Fibroblast of skin of right quadriceps (primary cell): ENCODE measurements around the gene SLC66A2.
"Not testable (repeated sequence)": the region's sequence is repeated elsewhere in the genome, so short reads cannot be mapped to it uniquely, and the experiment has no call there.

Experiments
- DNase-seq: peaks from one replicate; pipeline ENCODE4 v3.0.0-alpha.2; 2013

Gene SLC66A2

GRCh38 chr18:79900610-79901570, 50.6 kb downstream of the SLC66A2 start:
- no peak for DNase-seq

- no peak for DNase-seq
These were observed 51.6 kb downstream of the SLC66A2 start for GRCh38 chr18:79899609-79900445.

- no peak for DNase-seq
These were observed 52.4 kb downstream of the SLC66A2 start for GRCh38 chr18:79898952-79899608.

GRCh38 chr18:79897940-79898625, 53.4 kb downstream of the SLC66A2 start:
- DNase-seq = no peak

- no peak for DNase-seq
These were observed 54.7 kb downstream of the SLC66A2 start for GRCh38 chr18:79896738-79897137.

- DNase-seq = no peak
These were observed 60.8 kb downstream of the SLC66A2 start for GRCh38 chr18:79890674-79891073.

- no peak for DNase-seq
These were observed 61.9 kb downstream of the SLC66A2 start for GRCh38 chr18:79889569-79889968.

GRCh38 chr18:79888016-79888415, 63.4 kb downstream of the SLC66A2 start:
- no peak for DNase-seq

- no peak for DNase-seq
These were observed 64.1 kb downstream of the SLC66A2 start for GRCh38 chr18:79887181-79888000.

GRCh38 chr18:79884963-79885728, 66.3 kb downstream of the SLC66A2 start:
- no peak for DNase-seq

- DNase-seq = no peak
These were observed 67.0 kb downstream of the SLC66A2 start for GRCh38 chr18:79884294-79884962.

GRCh38 chr18:79883461-79884293, 67.8 kb downstream of the SLC66A2 start:
- no peak for DNase-seq

GRCh38 chr18:79882522-79883241, 68.8 kb downstream of the SLC66A2 start:
- DNase-seq = no peak

GRCh38 chr18:79881695-79882094, 69.8 kb downstream of the SLC66A2 start:
- DNase-seq = no peak

GRCh38 chr18:79879566-79879965, 71.9 kb downstream of the SLC66A2 start:
- DNase-seq = no peak

GRCh38 chr18:79878741-79879378, 72.6 kb downstream of the SLC66A2 start:
- DNase-seq = no peak

- not testable (repeated sequence) for DNase-seq
These were observed 73.2 kb downstream of the SLC66A2 start for GRCh38 chr18:79878246-79878645.
